NCI-H1694 (cell line): ENCODE results near the gene NFASC.

ENCODE experiments used
- DNase-seq: peaks from one replicate; lab custom pipeline; 2025; lab: John Stamatoyannopoulos, UW

The NFASC gene

GRCh38 chr1:204870160-204870912 is at the start of gene NFASC:
Gene NFASC, plus strand, starts transcription at chr1:204870862. Its CDS starts 73,454 bp downstream, at chr1:204944316.
- DNase-seq = no peak

- DNase-seq = no peak
Observed at GRCh38 chr1:204821476-204821875, 49.2 kb upstream of the NFASC start.

DNA sequence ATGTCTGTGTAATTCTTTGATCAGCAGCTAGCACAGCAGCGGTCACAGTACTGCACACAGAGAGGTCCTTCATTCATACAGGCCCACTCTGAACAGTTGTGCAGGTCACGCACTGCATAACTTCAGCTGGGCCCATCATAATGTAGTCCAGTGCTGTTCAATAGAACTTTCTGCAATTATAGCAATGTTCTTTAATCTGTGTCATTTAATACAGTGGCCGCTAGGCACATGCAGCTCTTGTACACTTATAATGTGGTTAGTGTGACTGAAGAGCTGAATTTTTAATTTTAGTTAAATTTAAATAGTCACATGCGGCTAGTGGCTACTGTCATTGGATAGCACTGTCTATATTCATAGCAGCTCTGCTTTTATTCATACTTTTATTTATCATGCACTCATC is 48.7 kb upstream of the NFASC start:
- no peak for DNase-seq

GRCh38 chr1:204826970-204827369 is 43.7 kb upstream of the NFASC start:
- peak; percentile 31 for DNase-seq

DNA sequence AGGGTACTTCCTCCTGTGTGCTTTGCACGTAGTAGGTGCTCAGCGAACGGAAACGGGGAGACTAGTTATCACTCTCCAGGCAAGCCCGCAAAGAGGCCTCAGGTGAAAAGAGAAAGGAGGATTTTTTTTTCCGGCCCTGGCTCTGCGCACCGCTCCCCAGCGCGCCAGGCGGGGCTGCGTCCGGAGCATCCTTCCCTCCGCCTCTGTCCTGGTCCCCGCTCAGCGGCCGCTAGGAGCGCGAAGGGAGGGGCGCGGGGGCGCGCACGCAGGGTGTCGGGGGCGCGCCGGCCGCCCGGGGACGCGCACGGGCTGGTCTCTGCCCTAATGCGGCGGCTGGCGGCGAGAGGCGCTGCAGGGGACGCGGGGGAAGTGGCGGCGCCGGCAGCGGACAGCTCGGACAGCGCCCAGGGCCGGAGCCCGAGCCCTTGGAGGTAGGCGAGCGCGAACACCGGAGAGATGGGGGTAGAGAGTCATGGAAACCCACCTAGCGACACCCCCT is 42.3 kb upstream of the NFASC start:
- peak; percentile 55 for DNase-seq

DNA sequence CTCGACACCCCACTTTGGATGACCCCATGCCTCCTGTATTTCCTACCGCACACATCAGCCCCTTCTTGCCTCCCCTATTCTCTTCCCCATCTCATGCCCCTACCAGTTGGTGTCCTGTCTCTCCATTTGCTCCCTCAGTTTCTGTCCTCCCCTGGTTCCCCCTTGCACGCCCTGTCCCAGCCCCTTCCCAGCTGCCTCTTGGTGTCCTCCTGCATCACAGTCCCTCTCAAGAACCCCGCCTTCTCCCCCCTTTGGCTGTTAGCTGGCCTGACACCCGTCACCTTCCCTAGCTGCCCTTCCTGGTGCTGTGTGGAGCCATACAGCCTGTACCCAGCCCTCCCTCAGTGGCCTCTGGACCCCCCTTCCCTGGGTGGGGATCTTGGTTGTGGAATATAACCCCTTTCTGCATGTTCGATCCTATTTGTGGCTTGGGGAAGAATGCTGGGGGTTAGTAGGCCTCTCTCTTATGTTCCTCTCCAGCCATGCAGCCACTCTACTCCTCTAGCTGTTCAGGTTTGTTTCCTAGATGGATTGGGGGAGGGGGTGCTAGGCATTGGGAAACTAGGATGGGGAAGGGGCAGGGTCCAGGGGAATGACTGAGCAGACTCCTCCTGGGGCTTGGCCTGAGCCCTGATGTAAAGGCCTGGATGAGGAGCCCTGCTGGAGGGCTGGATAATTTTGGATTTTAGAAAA is 41.4 kb upstream of the NFASC start:
- no peak for DNase-seq

DNA sequence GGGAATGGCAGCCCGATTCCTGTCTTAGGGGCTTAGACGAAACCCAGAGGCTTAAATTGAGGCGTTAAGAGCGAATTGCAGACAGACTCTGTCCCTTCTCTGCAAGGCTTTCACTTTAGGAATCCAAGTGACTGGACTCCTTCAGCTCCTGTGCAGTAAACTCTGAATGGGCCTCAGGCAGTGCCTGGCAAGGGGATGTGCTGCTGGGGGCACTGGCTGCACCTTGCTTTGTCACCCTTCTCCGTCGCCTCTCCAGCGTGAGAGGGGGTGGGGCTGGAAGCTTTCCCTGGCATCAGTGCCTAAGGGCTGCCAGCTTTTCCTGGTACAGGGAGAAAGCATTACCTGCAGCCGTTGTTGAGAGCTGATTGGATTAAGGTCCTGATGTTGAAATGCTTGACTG is 39.9 kb upstream of the NFASC start:
- DNase-seq = no peak

GRCh38 chr1:204831186-204831585 is 39.5 kb upstream of the NFASC start:
- DNase-seq = no peak

GRCh38 chr1:204834336-204834735 is 36.3 kb upstream of the NFASC start:
- no peak for DNase-seq

GRCh38 chr1:204834752-204835151 is 35.9 kb upstream of the NFASC start:
- DNase-seq = no peak

- DNase-seq = no peak
Observed at GRCh38 chr1:204835737-204836136, 34.9 kb upstream of the NFASC start.

- no peak for DNase-seq
Observed at GRCh38 chr1:204836856-204837255, 33.8 kb upstream of the NFASC start.

- no peak for DNase-seq
Observed at GRCh38 chr1:204837440-204838084, 33.1 kb upstream of the NFASC start.

GRCh38 chr1:204841316-204841715 is 29.3 kb upstream of the NFASC start:
- DNase-seq = no peak

GRCh38 chr1:204841798-204842197 is 28.9 kb upstream of the NFASC start:
- DNase-seq = no peak

GRCh38 chr1:204842369-204842768 is 28.3 kb upstream of the NFASC start:
- DNase-seq = no peak

DNA sequence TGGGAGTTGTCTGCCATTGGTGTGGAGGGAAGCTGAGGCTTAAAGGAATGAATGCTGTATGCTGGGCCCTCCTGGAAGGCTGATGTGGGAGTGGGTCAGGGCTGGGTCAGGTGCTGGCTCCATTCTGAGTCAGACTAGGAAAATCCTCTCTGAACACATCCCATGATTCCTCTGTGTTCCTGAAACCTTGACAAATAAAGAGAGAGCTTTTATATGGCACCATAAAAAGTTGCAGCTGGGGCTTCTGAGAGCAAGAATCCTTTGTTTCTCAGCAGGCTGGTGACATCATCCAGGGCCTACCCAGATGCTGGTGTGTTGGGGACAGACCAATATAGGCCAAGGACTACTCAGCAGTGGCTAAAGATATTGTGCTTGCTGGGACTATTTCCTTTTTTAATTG is 27.8 kb upstream of the NFASC start:
- no peak for DNase-seq

DNA sequence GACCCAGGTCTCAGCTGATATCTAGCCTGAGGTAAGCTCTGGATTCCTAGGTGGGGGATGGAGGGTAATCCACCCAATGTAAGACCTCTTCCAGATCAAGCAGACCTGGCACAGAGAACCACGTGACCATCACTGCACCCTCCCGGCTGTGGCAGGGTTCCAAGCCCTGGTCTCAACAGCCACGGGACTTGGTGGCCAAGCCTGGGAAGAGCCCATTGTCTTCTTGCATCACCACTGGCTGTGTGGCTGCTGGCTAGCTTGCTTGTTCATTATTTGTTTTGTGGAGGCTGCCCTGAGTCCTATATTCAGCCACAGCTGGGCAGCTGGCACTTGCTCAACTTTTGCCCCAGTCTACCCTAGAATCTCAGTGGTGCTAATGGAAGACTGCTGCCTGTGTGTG is 24.1 kb upstream of the NFASC start:
- no peak for DNase-seq

DNA sequence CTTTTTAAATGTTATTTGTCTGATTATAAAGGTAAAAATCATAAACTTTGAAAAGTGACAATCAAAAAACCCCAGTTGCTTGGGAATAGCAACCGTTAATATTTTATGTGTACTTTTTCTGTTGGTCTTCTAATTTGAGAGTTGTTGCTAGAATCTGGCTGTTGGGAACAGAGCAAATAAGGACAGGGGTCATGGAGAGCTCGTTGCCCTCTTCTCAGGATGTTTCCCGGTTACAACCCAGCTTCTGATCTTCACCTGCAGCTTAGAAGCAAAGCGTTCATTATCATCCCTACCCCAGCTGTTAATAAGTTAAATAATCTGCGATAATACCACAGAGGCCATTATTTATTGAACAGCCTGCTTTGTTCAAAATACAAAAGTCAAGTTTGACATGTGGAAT is 22.1 kb upstream of the NFASC start:
- no peak for DNase-seq

DNA sequence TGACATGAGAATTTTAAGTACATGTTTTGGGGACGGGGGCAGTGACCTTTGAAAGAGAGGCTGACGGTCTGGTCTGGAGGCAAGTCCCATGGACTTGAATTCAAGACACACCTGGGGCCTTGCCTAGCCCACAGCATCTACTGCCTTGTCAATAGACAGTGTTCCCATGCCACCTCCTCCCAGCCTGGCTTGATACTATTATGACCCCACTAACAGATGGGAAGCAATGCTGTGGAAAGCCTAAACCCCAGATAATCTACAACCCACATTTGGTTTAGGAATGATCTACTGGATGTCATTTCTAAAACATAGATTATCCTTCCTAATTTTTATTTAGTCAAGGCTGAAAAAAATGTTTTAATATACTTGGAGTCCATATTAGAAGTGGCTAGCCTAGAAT is 17.8 kb upstream of the NFASC start:
- DNase-seq = no peak

DNA sequence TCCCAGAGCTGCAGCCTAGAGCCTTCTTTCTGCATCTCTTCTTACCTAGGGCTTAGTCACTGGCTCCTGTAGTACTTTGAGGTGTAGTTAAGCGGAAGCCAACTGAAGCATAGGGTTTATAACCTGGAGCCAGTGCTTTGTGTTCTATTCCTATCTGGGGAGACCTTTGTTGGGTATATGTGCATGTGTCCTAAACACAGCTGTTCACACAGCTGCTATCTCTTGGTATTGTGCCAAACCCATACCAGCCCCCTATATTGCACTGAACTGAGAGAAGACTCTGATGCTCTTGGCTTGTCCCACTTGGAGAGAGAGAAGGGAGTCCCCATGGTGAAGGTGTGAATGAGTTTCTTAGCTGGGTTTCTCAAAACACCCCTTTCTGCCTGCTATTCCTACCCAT is 17.2 kb upstream of the NFASC start:
- no peak for DNase-seq

DNA sequence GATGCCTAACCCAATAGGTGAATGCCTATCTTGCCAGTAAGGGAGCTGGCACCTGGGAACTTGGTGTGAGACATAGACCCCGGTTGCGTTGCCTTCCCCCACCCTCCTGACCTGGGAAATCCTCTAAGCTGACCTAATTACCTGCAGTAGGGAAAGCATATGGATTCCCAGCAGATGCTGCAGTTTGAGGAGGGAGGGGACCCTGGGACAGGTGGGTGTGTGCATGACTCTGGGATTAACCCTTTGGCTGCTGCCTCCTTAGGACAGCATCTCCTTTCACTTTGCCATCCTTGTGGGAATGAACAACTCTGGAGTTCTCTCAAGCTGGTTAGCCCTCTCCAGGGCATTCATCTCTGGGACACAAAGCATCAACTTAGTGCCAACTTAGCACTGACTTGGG is 16.4 kb upstream of the NFASC start:
- no peak for DNase-seq

- DNase-seq = no peak
Observed at GRCh38 chr1:204858363-204858821, 12.3 kb upstream of the NFASC start.
